Measurements from ENCODE around the gene GALNT10.
A peak's percentile ranks its signal among the peaks of the same experiment; 100 is the strongest.

The GALNT10 gene

DNA sequence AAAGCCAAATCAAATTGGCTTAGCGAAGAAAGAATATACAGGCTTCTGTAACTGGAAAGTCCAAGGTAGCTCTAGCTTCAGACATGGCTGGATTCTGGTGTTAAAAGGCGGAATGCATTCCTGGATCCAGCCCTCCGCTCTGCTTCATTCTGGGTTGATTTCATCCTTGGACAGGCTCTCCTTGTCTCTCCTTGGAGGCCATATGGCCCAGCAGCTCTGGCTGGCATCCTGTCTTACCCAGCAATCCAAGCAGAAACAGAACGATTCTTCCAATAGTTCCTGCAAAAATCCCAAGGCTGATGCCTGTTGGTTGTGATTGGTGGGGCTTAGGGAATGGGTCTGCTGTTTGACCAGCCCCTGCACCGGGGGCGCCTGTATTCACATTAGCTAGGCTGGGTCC is 218.3 kb downstream of the GALNT10 start:
- no peak for DNase-seq

DNA sequence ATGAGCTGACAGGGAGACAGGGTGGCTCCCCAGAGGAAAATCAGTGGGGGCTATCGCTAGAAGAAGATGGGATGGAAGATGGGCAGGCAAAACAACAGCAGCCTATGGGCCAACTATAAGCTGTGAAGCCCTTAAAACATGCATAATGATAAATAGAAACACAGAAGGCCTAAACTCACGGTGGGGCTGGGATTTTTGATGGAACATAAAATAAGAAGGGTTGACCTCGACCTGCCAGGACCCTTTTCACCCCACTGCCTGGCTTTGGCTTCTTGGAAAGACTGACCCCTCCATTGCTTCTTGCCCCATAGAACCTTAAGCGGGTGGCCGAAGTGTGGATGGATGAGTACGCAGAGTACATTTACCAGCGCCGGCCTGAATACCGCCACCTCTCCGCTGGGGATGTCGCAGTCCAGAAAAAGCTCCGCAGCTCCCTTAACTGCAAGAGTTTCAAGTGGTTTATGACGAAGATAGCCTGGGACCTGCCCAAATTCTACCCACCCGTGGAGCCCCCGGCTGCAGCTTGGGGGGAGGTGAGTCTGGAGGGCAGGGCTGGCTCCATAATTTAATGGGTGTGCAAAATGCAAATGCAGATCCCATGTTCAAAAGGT is 218.8 kb downstream of the GALNT10 start:
- no peak for DNase-seq

DNA sequence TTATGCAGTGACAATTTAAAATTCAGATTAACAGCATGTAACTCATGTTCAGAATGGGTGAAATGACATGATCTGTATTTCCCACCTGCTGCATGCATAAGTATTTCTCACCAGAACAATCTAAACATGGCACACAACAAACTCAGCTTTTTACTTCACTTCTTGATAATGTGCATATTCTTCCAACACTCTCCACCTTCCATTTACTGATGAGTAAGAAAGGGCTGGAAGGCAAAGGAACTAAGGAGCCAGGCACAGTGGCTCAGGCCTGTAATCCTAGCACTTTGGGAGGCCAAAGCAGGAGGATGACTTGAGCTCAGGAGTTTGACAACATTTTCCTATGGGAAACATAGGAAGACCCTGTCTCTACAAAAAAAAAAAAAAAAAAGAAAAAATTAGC is 219.5 kb downstream of the GALNT10 start:
- no peak for DNase-seq

DNA sequence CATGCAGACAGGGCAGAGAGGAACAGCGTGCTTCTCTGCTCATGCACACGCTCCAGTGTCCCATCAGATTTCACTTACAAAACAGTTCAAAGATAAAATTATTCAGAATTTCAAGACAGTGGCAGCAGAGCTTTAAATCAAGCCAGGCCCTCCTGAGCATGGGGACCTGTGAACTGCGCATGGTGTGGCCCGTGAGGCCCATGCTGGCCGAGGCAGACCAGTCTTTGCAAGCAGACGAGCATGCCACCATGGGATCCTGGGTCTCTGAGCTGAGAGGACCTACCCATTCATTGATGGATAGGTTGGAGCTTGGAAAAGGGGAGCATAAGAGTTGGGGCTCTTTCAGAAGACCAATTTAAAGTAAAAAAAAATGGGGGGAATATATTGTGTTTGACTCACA is 220.3 kb downstream of the GALNT10 start:
- no peak for DNase-seq

DNA sequence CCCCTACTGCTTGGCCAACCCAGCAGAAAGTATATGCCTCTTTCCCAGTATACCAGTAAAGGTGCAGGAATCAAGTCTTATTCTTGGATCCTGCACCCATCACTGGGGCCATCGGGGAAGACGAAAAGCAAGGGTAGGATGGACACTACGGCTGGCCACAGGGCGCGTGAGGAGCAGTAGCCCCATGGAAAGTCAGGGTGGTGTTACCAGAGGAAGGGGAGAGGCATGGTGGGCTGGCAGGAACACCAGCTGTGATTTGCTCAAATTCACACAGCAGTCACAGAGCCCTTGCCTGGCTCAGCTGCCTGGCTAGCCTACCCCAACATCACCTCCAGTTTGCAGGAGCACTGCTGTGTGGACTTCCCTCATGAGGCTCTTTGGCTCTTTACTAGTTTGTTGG is 220.8 kb downstream of the GALNT10 start:
- no peak for DNase-seq

DNA sequence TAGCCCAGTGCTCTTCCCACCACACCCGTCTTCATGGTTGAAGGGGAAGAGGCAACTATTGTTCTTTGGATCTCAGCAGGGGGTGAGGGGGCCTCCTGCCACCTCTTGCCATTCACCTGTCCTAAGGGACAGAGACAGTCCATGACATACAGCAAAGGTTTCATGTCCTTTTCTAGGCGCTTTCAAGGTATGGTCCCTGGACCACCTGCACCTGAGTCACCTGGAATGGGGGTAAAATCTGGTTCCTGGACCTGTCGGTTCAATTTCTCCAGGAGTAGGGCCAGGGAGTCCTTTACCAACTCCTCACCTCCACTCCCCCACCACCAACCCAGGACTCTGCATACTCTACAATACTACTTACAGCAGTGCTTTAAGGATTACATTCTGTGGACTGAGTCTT is 221.8 kb downstream of the GALNT10 start:
- no peak for DNase-seq

DNA sequence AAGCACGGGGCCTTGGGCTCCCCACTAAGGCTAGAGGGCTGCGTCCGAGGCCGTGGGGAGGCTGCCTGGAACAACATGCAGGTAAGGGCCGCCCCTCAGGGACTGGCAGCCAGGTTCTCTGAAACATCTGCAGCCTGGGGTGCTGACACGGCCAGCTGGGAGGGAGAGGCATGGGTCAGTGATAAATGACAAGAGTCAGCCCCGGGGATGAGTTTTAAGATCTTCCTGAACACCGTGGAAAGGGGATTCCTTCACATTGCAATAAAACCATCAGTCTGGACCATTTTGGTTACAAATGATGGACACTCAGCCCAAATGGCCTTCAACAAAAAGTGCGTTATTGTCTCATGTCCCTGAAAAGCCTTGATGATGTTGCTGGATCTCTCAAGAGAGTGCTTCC is 222.4 kb downstream of the GALNT10 start:
- no peak for DNase-seq

DNA sequence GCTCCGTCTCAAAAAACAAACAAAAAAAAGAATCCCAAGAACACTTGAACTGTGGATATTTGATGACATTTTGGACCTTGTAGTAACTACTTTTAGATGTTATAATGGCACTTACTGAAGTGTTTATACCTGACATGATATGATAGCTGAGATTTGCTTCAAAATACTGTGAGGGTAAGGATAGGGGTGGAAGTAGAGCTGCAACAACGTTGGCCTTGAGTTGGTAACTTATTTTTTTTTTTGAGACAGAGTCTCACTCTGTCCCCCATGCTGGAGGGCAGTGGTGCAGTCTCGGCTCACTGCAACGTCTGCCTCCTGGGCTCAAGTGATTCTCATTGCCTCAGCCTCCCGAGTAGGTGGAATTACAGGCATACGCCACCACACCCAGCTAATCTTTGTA is 224.6 kb downstream of the GALNT10 start:
- DNase-seq, result no peak

DNA sequence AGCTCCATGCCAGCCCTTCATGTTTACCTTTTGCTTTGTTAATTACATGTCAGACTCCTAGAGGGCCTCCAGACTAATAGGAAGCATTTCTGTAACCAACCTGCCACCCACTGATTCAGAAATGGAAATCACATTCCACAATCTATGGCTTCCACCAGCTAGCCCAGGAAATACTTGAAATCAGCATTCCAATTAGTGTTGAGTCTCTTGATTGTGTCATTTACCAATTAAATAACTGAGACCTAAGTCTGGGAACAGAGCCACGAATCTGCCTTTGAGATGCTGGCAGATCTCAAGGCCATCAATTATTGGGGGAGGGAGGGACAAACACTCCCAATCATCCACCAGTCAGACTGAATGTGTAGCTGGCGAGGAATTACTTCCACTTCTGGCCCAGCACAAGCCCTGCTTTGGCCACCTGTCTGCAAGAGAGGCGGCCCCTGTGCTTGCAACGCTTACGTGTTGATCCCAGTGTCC is 227.8 kb downstream of the GALNT10 start:
- no peak for DNase-seq

DNA sequence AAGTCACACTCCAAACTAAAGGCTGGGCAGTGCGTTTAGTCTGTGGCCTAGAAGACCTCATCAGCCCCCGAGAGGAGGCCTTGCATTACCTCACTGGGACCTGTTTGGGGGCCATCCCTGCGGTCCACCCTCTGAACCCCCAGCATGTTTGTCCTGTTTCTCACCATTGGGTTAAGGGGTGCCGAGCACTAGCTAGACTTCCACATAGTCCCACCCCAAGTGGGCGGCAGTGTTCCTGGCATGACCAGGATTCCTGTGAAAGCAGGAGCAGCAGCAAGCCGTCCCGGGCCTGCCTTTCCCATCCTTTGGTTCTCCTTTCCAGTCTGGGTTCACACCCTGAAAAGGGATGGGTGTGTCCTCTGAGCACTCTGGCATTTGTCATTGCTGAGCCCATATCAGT is 228.7 kb downstream of the GALNT10 start:
- no peak for DNase-seq

DNA sequence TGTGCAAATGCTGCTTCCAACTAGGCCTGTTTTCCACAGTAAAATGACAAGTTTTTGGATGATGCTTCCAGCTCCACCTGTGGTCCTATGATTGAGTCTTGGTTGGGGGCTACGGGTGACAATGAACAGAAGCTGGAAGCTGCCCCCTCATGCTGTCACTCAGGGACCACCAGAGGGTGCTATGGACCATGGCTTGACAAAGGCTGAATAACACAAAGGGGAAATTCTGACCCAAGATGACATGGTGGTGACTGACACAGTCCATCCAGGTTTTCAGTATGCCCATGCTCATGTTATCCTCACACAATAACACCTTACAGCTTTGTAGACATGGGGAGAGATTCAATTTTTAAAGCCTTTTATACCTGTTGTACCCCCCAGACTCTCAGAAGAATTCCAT is 231.3 kb downstream of the GALNT10 start:
- no peak for DNase-seq

DNA sequence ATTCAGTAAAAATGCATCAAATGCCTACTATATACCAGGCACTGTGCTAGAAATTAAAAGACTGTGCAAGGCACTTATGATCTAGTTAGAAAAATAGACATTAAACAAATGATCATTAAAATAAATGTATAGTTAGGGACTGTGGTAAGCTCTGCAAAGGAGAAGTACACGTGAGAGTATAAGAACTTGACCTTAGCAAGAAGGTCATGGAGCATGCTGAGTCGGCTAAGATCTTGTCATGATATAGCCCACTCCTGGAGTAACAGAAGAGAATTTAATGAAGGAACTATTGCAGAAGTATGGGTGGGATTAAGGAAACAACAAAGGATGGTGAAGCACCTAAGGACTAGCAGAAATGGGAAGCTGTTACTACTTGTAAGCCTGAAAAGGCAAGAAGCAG is 231.8 kb downstream of the GALNT10 start:
- DNase-seq, result no peak

DNA sequence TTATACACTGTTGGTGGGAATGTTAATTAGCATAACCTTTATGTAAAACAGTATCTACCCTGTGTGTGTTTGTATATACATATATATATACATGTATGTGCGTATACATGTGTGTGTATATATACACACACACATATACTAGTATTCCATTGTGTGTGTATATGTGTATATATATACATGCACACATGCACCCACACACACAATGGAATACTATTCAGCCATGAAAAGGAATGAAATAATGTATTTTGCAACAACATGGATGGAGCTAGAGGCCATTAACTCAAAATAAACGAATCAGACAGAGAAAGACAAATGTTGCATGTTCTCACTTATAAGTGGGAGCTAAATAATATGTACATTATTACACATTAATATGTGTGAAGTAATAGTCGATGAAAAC is 237.7 kb downstream of the GALNT10 start:
- no peak for DNase-seq

DNA sequence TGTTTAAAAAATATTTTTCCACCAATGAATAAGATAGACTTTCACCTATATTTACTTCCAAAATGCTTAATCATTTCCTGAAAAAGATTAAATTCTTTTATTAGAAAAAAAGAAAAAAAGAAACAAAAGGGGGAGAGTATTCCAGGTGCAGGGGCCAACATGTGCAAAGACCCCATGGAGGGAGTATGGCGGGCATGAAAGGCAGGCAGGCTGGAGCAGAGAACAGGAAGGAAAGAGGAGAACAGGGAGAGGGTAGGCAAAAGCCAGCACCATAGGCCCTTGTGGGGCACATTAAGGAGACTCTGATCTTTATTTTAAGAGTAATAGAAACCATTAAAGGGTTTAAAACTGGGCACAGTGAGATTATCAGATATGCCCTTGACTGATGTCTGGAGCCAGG is 238.8 kb downstream of the GALNT10 start:
- DNase-seq, result no peak

DNA sequence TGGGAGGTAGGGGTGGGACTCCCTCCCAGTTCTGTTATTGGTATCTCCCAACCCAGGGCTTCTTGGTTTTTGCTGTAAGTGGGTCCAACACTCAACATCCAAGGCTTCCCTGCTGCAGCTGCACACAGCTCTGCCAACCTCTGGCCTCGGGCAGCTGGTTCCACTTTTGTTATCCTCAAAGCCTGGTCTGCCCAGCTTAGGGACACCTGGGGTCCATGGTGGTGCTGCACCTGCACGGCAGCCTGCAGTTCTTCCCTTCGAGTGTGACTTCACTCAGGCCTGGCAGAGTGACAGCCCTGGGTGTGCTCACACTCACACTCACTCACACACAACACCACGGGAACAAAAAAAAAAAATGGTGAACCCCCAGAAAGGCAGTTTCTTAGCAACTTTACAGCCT is 239.9 kb downstream of the GALNT10 start:
- no peak for DNase-seq

DNA sequence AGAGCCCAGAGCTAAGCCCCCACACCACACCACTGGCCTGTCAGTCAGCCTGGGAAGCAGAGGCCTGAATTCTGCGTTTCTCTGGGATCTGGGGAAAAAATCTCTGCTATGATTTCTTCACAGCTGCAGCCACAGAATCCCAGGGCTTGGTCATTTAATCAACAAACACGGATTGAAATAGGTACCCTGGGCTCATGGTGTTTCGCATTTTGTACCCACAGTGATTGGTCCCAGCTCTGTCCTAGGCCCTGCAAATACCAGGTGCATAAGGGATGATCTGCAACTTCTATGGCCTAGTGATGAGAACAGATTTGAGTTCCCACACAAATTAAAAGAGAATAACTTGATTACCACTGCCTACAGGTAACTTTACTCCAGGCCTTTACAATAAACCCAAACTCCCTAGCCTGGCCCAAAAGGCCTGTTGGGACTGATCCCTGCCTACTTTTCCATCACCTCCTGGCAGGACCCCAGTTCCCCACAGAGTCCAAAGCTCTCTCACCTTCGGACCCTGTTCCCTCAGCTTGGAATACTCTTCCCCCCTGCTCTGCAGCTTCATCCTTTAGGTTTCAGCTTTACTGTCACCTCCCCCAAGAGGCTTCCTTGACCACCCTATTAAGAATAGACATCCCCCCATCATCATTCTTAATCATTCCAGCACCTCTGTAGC is 240.6 kb downstream of the GALNT10 start:
- DNase-seq, result no peak

DNA sequence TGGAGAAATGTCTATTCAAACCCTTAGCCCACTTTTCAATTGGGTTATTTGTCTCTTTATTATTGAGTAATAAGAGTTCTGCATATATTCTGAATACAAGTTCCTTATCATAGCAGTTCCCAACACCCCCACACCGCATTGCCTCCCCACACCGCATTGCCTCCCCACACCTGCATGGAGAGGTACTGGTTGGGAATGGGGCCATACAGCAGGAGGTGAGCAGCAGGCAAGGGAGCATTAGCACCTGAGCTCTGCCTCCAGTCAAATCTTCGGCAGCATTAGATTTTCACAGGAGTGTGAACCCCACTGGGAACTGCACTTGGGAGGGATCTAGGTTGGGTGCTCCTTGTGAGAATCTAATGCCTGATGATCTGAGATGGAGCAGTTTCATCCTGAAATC is 244.7 kb downstream of the GALNT10 start:
- no peak for DNase-seq

DNA sequence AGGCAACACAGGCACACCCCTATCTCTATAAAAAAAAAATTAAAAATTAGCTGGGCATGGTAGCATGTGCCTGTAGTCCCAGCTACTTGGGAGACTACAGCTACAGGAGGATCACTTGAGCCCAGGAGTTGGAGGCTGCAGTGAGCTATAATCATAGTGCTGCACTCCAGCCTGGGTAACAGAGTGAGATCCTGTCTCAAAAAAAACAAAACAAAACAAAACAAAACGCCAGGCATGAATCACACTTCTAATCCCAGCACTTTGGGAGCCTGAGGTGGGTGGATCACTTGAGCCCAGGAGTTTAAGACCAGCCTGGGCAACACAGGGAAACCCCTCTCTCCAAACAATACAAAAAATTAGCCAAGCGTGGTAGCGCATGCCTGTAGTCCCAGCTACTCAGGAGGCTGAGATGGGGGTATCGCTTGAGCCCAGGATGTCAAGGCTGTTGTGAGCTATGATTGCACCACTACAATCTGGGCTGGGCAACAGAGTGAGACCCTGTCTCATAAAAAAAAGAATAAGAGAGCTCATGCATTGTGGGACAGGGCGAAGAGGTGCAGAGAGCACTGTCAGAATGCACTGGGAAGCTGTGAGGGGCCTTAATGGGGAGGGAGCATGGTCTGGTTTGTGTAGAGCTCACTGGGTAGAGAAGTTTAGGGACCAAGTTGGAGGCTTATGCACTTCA is 246.9 kb downstream of the GALNT10 start:
- DNase-seq, result no peak

DNA sequence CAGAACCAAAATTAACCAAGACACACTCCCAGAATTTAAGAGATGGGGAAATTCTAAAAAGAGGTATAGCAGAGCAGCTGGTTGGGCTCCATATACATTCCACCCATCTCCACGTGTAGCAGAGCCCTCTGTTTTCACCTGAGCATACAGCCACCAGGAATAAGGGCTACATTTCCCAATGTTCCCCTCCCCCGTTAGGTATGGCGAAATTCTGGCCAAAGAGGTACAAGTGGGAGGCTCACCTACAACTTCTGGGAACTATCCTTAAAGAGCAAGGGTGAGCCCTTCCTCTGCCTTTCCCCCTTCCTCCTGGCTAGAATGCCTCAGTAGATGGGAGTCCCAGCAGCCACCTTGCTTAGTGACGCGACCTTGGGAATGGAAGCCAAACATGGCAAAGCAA is 250.0 kb downstream of the GALNT10 start:
- no peak for DNase-seq

DNA sequence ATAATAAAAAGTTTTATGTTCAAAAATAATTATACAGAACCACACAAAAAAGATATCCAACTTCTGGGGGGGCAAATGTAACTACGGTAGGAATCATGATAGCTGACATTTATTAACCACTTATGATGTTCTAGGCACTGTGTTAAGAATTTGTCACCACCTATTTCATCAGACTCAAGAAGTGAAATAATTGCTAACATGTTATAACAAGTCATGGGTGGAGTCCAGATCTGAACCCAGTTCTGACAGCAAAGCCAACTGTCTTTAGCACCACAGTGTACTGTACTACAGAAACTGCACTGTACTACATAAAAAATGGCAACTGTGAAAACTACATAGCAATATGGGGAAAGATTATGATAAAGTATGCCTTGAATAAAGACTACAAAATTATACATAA is 252.3 kb downstream of the GALNT10 start:
- no peak for DNase-seq

DNA sequence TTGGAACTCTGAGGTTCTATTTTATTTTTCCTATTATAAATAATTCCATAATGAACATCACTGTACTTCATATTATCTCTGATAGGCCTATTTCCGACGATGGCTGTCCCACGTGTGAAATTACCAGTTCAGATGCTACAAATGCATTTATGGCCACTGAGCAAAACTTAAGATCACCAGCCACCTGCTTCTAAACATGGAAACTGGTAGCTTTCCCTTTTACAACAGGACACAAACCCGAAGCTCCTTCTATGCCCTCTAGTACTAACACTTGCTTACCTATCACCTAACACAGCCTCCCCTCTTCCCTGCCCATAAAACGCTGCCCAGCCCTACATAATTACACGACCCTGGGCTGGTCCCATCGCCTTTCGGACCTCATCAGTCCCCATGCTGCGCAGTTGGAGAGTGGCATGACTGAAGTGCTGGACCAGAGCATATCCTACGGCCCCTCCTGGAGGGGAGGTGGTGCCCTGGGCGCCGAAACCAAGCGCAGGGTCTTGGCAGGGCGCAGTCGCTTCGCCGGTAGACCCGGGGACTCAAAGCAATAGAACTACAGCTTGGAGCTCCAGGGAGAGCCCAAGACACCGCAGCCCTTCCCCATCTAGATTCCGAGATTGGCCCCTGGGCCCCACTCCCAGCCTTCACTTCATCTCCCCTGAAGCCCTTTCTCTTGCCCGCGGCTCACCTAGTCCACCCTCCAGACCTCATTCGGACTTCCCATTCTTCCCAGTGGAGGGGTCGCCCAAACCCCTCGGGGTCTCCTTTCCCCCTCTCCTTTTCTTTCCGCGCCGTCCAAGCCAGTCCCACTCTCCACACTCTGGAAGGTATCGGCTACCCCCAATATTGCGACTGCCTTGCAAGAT is 254.3 kb downstream of the GALNT10 start:
- peak; percentile 54 for DNase-seq

DNA sequence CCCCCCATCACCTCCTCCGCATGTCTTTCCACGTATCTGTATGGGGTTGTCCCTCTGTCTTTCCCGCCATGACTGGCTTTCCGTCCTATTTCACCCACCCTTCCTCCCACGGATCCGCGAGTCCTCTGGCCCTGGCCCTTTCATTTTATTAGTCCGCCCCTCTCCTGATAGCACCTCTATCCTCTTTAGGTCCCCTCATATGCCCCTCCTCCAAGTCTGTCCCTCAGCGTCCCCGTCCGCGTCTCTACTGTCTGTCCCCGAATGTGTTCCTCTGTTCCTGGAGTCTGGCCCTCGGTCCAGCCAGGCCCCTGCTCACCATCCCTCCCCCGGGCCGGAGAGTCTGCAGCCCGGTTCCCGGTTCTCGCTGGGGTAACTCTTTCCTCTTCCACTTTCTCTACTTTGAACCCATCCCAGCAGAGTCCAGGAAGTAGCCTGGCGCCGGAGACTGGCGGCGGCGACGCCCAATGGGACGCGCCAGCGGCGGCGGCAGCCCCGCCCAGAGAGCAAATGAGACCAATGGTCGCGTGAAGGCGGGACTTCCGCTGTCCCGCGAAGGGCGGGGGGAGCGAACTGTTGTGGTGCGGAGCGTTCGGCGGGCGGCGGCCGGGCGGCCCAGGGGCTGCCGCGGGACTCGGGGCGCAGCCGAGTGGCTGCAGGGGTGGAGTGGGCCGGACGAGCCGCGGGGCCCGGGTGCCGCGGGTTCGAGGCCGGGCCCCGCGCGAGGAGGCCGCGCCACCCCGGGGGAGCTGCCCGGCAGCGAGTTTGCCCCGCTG is 255.1 kb downstream of the GALNT10 start, which contains the start of gene SAP30L:
TSS of gene SAP30L (plus strand) at position 576 of the 773 bp plus-strand sequence. CDS start 608 bp downstream, outside the sequence.
- DNase-seq, result peak; percentile 96

All from right kidney (tissue), 1 donor.